K562 (cell line): ENCODE measurements around the gene THAP2. TPM values are rescaled to one million over a fixed set of nuclear protein-coding genes. Genes with fewer than 3 reads are reported as not detected.

Experiments
- ATAC-seq: fragments of 200-7000 bp; cut with Tn5 transposase; 3 replicates; pipeline ENCODE4 v1.9.1; 2020; ENCODE audit warnings: moderate library complexity
- BruUV-seq: library from RNA; stranded (reverse); fragments of 400-500 nt; replicated peaks from 2 replicates; lab custom pipeline; 2021; lab: Mats Ljungman, UMichigan
- CTCF ChIA-PET: fragments of 300-600 bp; formaldehyde crosslinking; extraction: SDS; loops from one replicate; lab custom pipeline; 2021; ENCODE audit warnings: low intra/inter-chr PET ratio; lab: Yijun Ruan, JAX
- POLR2A ChIA-PET: fragments of 300-600, 350-650 bp; sonication (Branson Sonifier 250); formaldehyde crosslinking; extraction: SDS; loops from one replicate; lab custom pipeline; 2021; ENCODE audit warnings: antibody characterized with exemption, inconsistent platforms; lab: Yijun Ruan, JAX
- DNase-seq, 4 experiments: peaks; one replicate each; pipeline versions ENCODE4 v3.0.0 to v3.0.0-alpha.2; 2011 to 2018; ENCODE audit warnings: low spot score in 3 of 4, mixed read lengths in 3 of 4; ENCODE audit errors: extremely low read depth in 1 of 4
- FAIRE-seq: peaks from 2 replicates; lab custom pipeline; 2011; peaks lifted over from hg19 to GRCh38; lab: Jason Lieb, UNC
- H2AFZ ChIP-seq: 2 replicates; pipeline ENCODE4 v1.6.0; 2011; ENCODE audit warnings: low read depth, low read length, control low read depth, inconsistent platforms
- H3K27ac ChIP-seq: fragments of 200-600 bp; 3 replicates; pipeline ENCODE4 v1.8.0; 2011; ENCODE audit warnings: low read depth, mild to moderate bottlenecking, control low read depth, inconsistent platforms, low read length, moderate library complexity, mixed read lengths; ENCODE audit errors: extremely low read depth
- H3K27me3 ChIP-seq, 2 experiments: fragments of 300-600 bp in 1 of 2; 2 replicates in 1 of 2; 3 replicates in 1 of 2; pipeline versions ENCODE4 v1.6.0 to v1.8.0; 2011; ENCODE audit warnings: inconsistent platforms in 2 of 2, low read length in 2 of 2, mild to moderate bottlenecking in 1 of 2, mixed read lengths in 1 of 2, moderate library complexity in 1 of 2; ENCODE audit not compliant: control insufficient read depth in 2 of 2, insufficient read depth in 2 of 2
- H3K36me3 ChIP-seq: fragments of 300-600 bp; 3 replicates; pipeline ENCODE4 v1.8.0; 2011; ENCODE audit warnings: mild to moderate bottlenecking, low read length, inconsistent platforms; ENCODE audit not compliant: control insufficient read depth, insufficient read depth
- H3K4me1 ChIP-seq, 2 experiments: fragments of 200-600 bp in 1 of 2; replicated peaks in 1 of 2; 2 replicates in 1 of 2; 3 replicates in 1 of 2; pipeline versions ENCODE4 v1.5.1 to v1.8.0; 2011; ENCODE audit warnings: inconsistent platforms in 2 of 2, low read length in 2 of 2, mild to moderate bottlenecking in 1 of 2, mixed read lengths in 1 of 2, moderate library complexity in 1 of 2; ENCODE audit not compliant: control insufficient read depth in 2 of 2, insufficient read depth in 2 of 2
- H3K4me2 ChIP-seq: 2 replicates; pipeline ENCODE4 v1.6.1; 2011; ENCODE audit warnings: low read length, control low read depth, inconsistent platforms, mixed read lengths; ENCODE audit not compliant: insufficient read depth
- H3K4me3 ChIP-seq: fragments of 200-600 bp; sonication (generic), shearing (Covaris generic); 2 replicates; pipeline ENCODE4 v1.5.1; 2016; ENCODE audit warnings: control low read depth, inconsistent platforms
- H3K79me2 ChIP-seq: fragments of 200-600 bp; 3 replicates; pipeline ENCODE4 v1.8.0; 2011; ENCODE audit warnings: low read length, inconsistent platforms; ENCODE audit not compliant: control insufficient read depth, insufficient read depth
- H3K9ac ChIP-seq, 2 experiments: 2 replicates each; pipeline versions ENCODE4 v1.6.0 to v1.6.1; 2011; ENCODE audit warnings: low read depth in 2 of 2, low read length in 2 of 2, control low read depth in 1 of 2, inconsistent platforms in 1 of 2, mild to moderate bottlenecking in 1 of 2, mixed read lengths in 1 of 2; ENCODE audit not compliant: insufficient read depth in 1 of 2
- H3K9me1 ChIP-seq: one replicate; pipeline ENCODE4 v1.6.0; 2011; ENCODE audit warnings: inconsistent platforms, mild to moderate bottlenecking, low read length, moderate library complexity; ENCODE audit not compliant: control insufficient read depth, insufficient read depth
- H3K9me3 ChIP-seq: replicated peaks from 2 replicates; pipeline ENCODE4 v1.5.1; 2011; ENCODE audit warnings: low read depth, low read length, inconsistent platforms; ENCODE audit not compliant: control insufficient read depth, insufficient read depth
- H4K20me1 ChIP-seq: replicated peaks from 2 replicates; pipeline ENCODE4 v1.6.1; 2011; ENCODE audit warnings: low read length, inconsistent platforms, mixed read lengths; ENCODE audit not compliant: control insufficient read depth, insufficient read depth
- ATF1 ChIP-seq, 2 experiments: fragments of 450-650 bp in 1 of 2; IDR thresholded peaks; 2 replicates each; pipeline ENCODE4 v1.6.1; 2016; ENCODE audit warnings: missing compliant biosample characterization in 1 of 2, missing genetic modification characterization in 1 of 2
- BRD4 ChIP-seq: fragments of 200-600 bp; sonication (generic); IDR thresholded peaks from 2 replicates; pipeline ENCODE4 v1.6.1; 2017; ENCODE audit warnings: inconsistent platforms
- CC2D1A ChIP-seq: fragments of 450-650 bp; IDR thresholded peaks from 2 replicates; pipeline ENCODE4 v1.6.1; 2017; ENCODE audit warnings: mild to moderate bottlenecking
- FOXM1 ChIP-seq, 2 experiments: fragments of 450-650 bp in 1 of 2; sonication (generic) in 1 of 2; formaldehyde crosslinking in 1 of 2; IDR thresholded peaks; 2 replicates each; pipeline versions ENCODE4 v1.6.1 to v1.9.0; 2017 to 2022; ENCODE audit warnings: low read depth in 2 of 2, mild to moderate bottlenecking in 2 of 2, missing genetic modification reagents in 1 of 2, moderate library complexity in 1 of 2
- NFYB ChIP-seq: IDR thresholded peaks from 2 replicates; pipeline ENCODE4 v1.6.1; 2011; ENCODE audit warnings: mild to moderate bottlenecking, moderate library complexity; ENCODE audit not compliant: insufficient read length; ENCODE audit errors: extremely low read depth
- POLR2H ChIP-seq: IDR thresholded peaks from 2 replicates; pipeline ENCODE4 v1.6.1; 2016; ENCODE audit warnings: missing genetic modification characterization, low read depth, mild to moderate bottlenecking, control low read depth, missing compliant biosample characterization, moderate library complexity
- RBM25 ChIP-seq: fragments of 200-400 bp; formaldehyde crosslinking; IDR thresholded peaks from 2 replicates; pipeline ENCODE4 v1.6.1; 2018; ENCODE audit warnings: low read length, low read depth, moderate library complexity; ENCODE audit not compliant: severe bottlenecking
- WHSC1 ChIP-seq: IDR thresholded peaks from one replicate; pipeline ENCODE4 v1.6.1; 2012; ENCODE audit warnings: low read length, control low read depth, inconsistent platforms
- WGBS: fragments of 100-300 bp; shearing (Covaris generic); methylation state at CpG from one replicate; pipeline ENCODE4 v1.1.6; 2016; ENCODE audit warnings: low coverage, mixed read lengths; ENCODE audit not compliant: insufficient coverage; ENCODE audit errors: missing lambda C conversion rate; 5-methylcytosine and 5-hydroxymethylcytosine counted together
- in situ Hi-C: fragments of 300-500 bp; cut with MboI; formaldehyde crosslinking; loops from 4 replicates; pipeline ENCODE4 v1.15.0; 2018; ENCODE audit warnings: inconsistent platforms, mixed read lengths
- intact Hi-C: fragments of 100-400 bp; cut with micrococcal nuclease; formaldehyde crosslinking; loops from 2 replicates; pipeline ENCODE4 v1.14.2; 2022
- polyA plus RNA-seq, 8 experiments: library from polyadenylated mRNA; depleted of rRNA in 4 of 8; stranded (reverse) in 5 of 8; unstranded in 3 of 8; fragments of >200 nt; fragmentation: Nextera tagmentation in 2 of 8; fragmentation: Illumina TruSeq in 1 of 8; extraction: Ambion mirVana in 2 of 8; extraction: Trizol in 1 of 8; gene quantifications; 2 replicates each; pipeline versions ENCODE4 v1.2.1 to v1.2.3, GENCODE V29; 2011 to 2014; ENCODE audit warnings: inconsistent platforms in 1 of 8, missing spikeins in 1 of 8
- total RNA-seq, 7 experiments: library from RNA; depleted of rRNA in 6 of 7; stranded (reverse); fragments of >200 nt in 6 of 7; fragmentation: Illumina TruSeq in 2 of 7; extraction: Trizol in 2 of 7; gene quantifications; 2 replicates each; pipeline versions ENCODE4 v1.2.1 to v1.2.3, GENCODE V29; 2011 to 2021; ENCODE audit warnings: low replicate concordance in 1 of 7

THAP2 gene
- total and polyA plus RNA-seq, 9 of the 15 experiments (the other 6 are each of a cell fraction or from before 2014, with no cell fraction given): 1.8 to 18.9 (median 7.3) TPM

GRCh38 chr12:71684081-71684480 lies 20.0 kb downstream of the THAP2 start:
- no peak overlapping the region for H3K4me2 ChIP-seq
- POLR2A ChIA-PET: interaction anchor here (0.7 to 2.9 kb wide), 4 partner anchors 9 to 990 kb away, joined by 3 to 9 read pairs (median 4); partner anchors contain the start of genes THAP2 and ZFC3H1
- H3K27me3 ChIP-seq: no peaks in the 10 kb centered on the region
- H4K20me1 ChIP-seq: no peaks in the 10 kb centered on the region
- no peak for TF ChIP-seq BRD4
- TF ChIP-seq RBM25: peak; percentile 49
- no peak for TF ChIP-seq WHSC1
- TF ChIP-seq POLR2H: 0 out of 2 replicates have a peak, but pooled peaks have one; percentile 4
- TF ChIP-seq CC2D1A: 0 out of 2 replicates have a peak, but pooled peaks have one; percentile 15
- TF ChIP-seq ATF1 (CRISPR knock-in tag; IDR thresholded peaks at IDR 0.05): no peak
- TF ChIP-seq ATF1 (tag; IDR thresholded peaks at IDR 0.05): 0 out of 2 replicates have a peak, but pooled peaks have one; percentile 11
- peak; percentile 65 for TF ChIP-seq NFYB
- peak; percentile 8; the same call in 1 of the 2 replicates for TF ChIP-seq FOXM1 (IDR thresholded peaks at IDR 0.05; ENCODE audit: low read depth)
- no peak for TF ChIP-seq FOXM1 (CRISPR knock-in tag; IDR thresholded peaks at IDR 0.05; ENCODE audit: low read depth)
- TF ChIP-seq, all 486 proteins: peak for 6
- H3K9me3 ChIP-seq: no peaks in the 10 kb centered on the region
- WGBS: 57% methylated on average over 5 of the region's 5 CpGs
- FAIRE-seq: no peak
- H3K4me1 ChIP-seq: peaks cover 5 to 10% of the 10 kb centered on the region in 2 experiments; a peak in 1 of 5 replicates
- BruUV-seq: no TSS peak
- no peak for DNase-seq
- H3K79me2 ChIP-seq: peaks cover 22% of the 10 kb centered on the region
- no peak overlapping the region for H3K4me3 ChIP-seq
- peak; percentile 10; the same call in 2 of the 3 replicates for ATAC-seq
- in situ Hi-C loops: no loop called here
- no peak overlapping the region for H3K27ac ChIP-seq
- no peaks in the 10 kb centered on the region for H3K36me3 ChIP-seq
- intact Hi-C loops: no loop called here
- H3K9me1 ChIP-seq: no peaks in the 10 kb centered on the region
- peak overlapping the region; percentile 81 for H2AFZ ChIP-seq
- CTCF ChIA-PET: no interaction called here
- no peak overlapping the region for H3K9ac ChIP-seq
